Esophagus muscularis mucosa (tissue), 4 donors: ENCODE measurements around the gene AIPL1. TPM values are rescaled to one million over a fixed set of nuclear protein-coding genes. Genes with fewer than 3 reads are reported as not detected.
"Not testable (repeated sequence)": the region's sequence is repeated elsewhere in the genome, so short reads cannot be mapped to it uniquely, and the experiment has no call there.

Source experiments
- DNase-seq: peaks from one replicate; pipeline ENCODE4 v3.0.0-alpha.2; 2017; ENCODE audit errors: extremely low spot score
- H3K27ac ChIP-seq, 4 donors: fragments of 200-600 bp; sonication (generic); replicated peaks in 1 of 4; 1 replicate in 3 of 4; 2 replicates in 1 of 4; pipeline ENCODE4 v1.5.1; 2016 to 2019; ENCODE audit warnings: mild to moderate bottlenecking in 1 of 4
- H3K27me3 ChIP-seq, 4 donors: fragments of 200-600 bp; sonication (generic); one replicate each; pipeline versions ENCODE4 v1.5.1 to v1.6.0; 2016 to 2019
- H3K36me3 ChIP-seq, 4 donors: fragments of 200-600 bp; sonication (generic); one replicate each; pipeline ENCODE4 v1.5.1; 2016 to 2019
- H3K4me1 ChIP-seq, 4 donors: fragments of 200-600 bp; sonication (generic); one replicate each; pipeline ENCODE4 v1.5.1; 2016 to 2019
- H3K4me3 ChIP-seq, 4 donors: fragments of 200-600 bp; sonication (generic); 1 replicate in 2 of 4; 2 replicates in 2 of 4; pipeline ENCODE4 v1.5.1; 2016 to 2019; ENCODE audit warnings: mild to moderate bottlenecking in 4 of 4, moderate library complexity in 1 of 4
- H3K9me3 ChIP-seq, 4 donors: fragments of 200-600 bp; sonication (generic); 1 replicate in 3 of 4; 2 replicates in 1 of 4; pipeline ENCODE4 v1.5.1; 2016 to 2019
- CTCF ChIP-seq, 3 experiments: fragments of 200-600 bp in 2 of 3; fragments of 450-650 bp in 1 of 3; sonication (generic) in 2 of 3; IDR thresholded peaks; one replicate each; pipeline ENCODE4 v1.5.1; 2017 to 2019; ENCODE audit warnings: antibody characterized with exemption in 3 of 3, mild to moderate bottlenecking in 2 of 3, moderate library complexity in 1 of 3
- EP300 ChIP-seq: sonication (generic); formaldehyde crosslinking; IDR thresholded peaks from one replicate; pipeline ENCODE4 v1.6.1; 2017; ENCODE audit warnings: antibody characterized with exemption
- POLR2A ChIP-seq: fragments of 450-650 bp; IDR thresholded peaks from one replicate; pipeline ENCODE4 v1.6.1; 2017; ENCODE audit warnings: antibody characterized with exemption, moderate library complexity, mild to moderate bottlenecking, low read depth
- POLR2AphosphoS5 ChIP-seq, 2 donors: sonication (generic); formaldehyde crosslinking; IDR thresholded peaks; one replicate each; pipeline ENCODE4 v1.6.1; 2017; ENCODE audit warnings: antibody characterized with exemption in 2 of 2
- WGBS: methylation state at CpG from one replicate; pipeline ENCODE4 v1.1.5; 2018; 5-methylcytosine and 5-hydroxymethylcytosine counted together
- intact Hi-C: fragments of 100-400 bp; cut with DNase I; formaldehyde crosslinking; loops from one replicate; pipeline ENCODE4 v1.15.1; 2023
- total RNA-seq, 4 donors: library from RNA; depleted of rRNA; stranded (reverse); fragments of >200 nt; gene quantifications; one replicate each; pipeline versions ENCODE4 v1.1.0 to v1.2.1, GENCODE V29; 2016

Gene AIPL1
- total RNA-seq = not detected

- peaks cover 0 to 50% (median 0%) of the 10 kb centered on the region in 4 donors for H3K27me3 ChIP-seq
- intact Hi-C loops = no loop called here
- 79% methylated on average over 8 of the region's 16 CpGs for WGBS
Measured at GRCh38 chr17:6435051-6435450, at the start of gene AIPL1. Gene AIPL1 (minus strand): TSS chr17:6435121. CDS start chr17:6435104, 17 bp downstream.

GRCh38 chr17:6483507-6483906, 48.6 kb upstream of the AIPL1 start:
- Histone ChIP-seq H3K27me3 (no peaks in the 10 kb centered on the region), H3K4me1 (peaks cover 0 to 18% (median 17%) of the 10 kb centered on the region in 4 donors), H3K4me3 (no peak overlapping the region), H3K36me3 (peaks cover 0 to 45% (median 18%) of the 10 kb centered on the region in 4 donors), H3K27ac (no peak overlapping the region), H3K9me3 (no peaks in the 10 kb centered on the region)
- intact Hi-C loops = no loop called here
- TF ChIP-seq EP300 (no peak), POLR2A (no peak), POLR2AphosphoS5 (IDR thresholded peaks at IDR 0.05) (no peak), CTCF (IDR thresholded peaks at IDR 0.05) (no peak)
- no peak for DNase-seq
- WGBS = 71% methylated on average over 14 of the region's 16 CpGs

More at GRCh38 chr17:6435051-6435450, at the start of gene AIPL1:
- H3K4me3 ChIP-seq = no peak within 1 kb of the TSS
- DNase-seq = no peak
- H3K36me3 ChIP-seq = no peaks in the 10 kb centered on the region
- no peak within 1 kb of the TSS for H3K27ac ChIP-seq
- peaks cover 0 to 6% (median 0%) of the 10 kb centered on the region in 4 donors for H3K9me3 ChIP-seq
- no peak for TF ChIP-seq CTCF (IDR thresholded peaks at IDR 0.05)
- no peak for TF ChIP-seq POLR2A
- no peak for TF ChIP-seq EP300
- no peak for TF ChIP-seq POLR2AphosphoS5 (IDR thresholded peaks at IDR 0.05)
- H3K4me1 ChIP-seq = no peaks in the 10 kb centered on the region

- H3K4me3 ChIP-seq, intact Hi-C loops, DNase-seq, H3K9me3 ChIP-seq, H3K27ac ChIP-seq, H3K27me3 ChIP-seq: not testable (repeated sequence)
- Histone ChIP-seq H3K4me1 (peaks cover 0 to 11% (median 10%) of the 10 kb centered on the region in 4 donors), H3K36me3 (peaks cover 0 to 52% (median 21%) of the 10 kb centered on the region in 4 donors)
- 71% methylated on average over 10 of the region's 10 CpGs for WGBS
Measured at GRCh38 chr17:6482796-6483195, 47.9 kb upstream of the AIPL1 start.

- TF ChIP-seq CTCF (IDR thresholded peaks at IDR 0.05) (no peak), POLR2AphosphoS5 (IDR thresholded peaks at IDR 0.05) (no peak), POLR2A (no peak), EP300 (no peak)
- no peak for DNase-seq
- Histone ChIP-seq H3K36me3 (peaks cover 0 to 59% (median 23%) of the 10 kb centered on the region in 4 donors), H3K27me3 (no peaks in the 10 kb centered on the region), H3K9me3 (no peaks in the 10 kb centered on the region), H3K4me1 (peaks cover 0 to 4% (median 3%) of the 10 kb centered on the region in 4 donors), H3K4me3 (no peak overlapping the region), H3K27ac (no peak overlapping the region)
- intact Hi-C loops = no loop called here
- WGBS = 88% methylated on average over 6 of the region's 6 CpGs
Measured at GRCh38 chr17:6482105-6482455, 47.2 kb upstream of the AIPL1 start.

- no peak overlapping the region for H3K27ac ChIP-seq
- TF ChIP-seq POLR2AphosphoS5 (IDR thresholded peaks at IDR 0.05) = no peak
- TF ChIP-seq POLR2A = no peak
- no peak for TF ChIP-seq CTCF (IDR thresholded peaks at IDR 0.05)
- no peak for TF ChIP-seq EP300
- peaks cover 0 to 67% (median 30%) of the 10 kb centered on the region in 4 donors for H3K36me3 ChIP-seq
- H3K4me1 ChIP-seq = peaks cover 0 to 21% (median 17%) of the 10 kb centered on the region in 4 donors
- 61% methylated on average over 4 of the region's 9 CpGs for WGBS
- DNase-seq = no peak
- H3K4me3 ChIP-seq = no peak overlapping the region
- H3K27me3 ChIP-seq = no peaks in the 10 kb centered on the region
- H3K9me3 ChIP-seq = no peaks in the 10 kb centered on the region
- intact Hi-C loops = no loop called here
Measured at GRCh38 chr17:6480303-6480675, 45.4 kb upstream of the AIPL1 start.
